ENCODE data around the gene PLAAT3. TPM values are rescaled to one million over a fixed set of nuclear protein-coding genes. Genes with fewer than 3 reads are reported as not detected.

PLAAT3 gene
- total RNA-seq, result 6.7 and 11.9 TPM in 2 replicates

GRCh38 chr11:63614136-63614671, at the start of gene PLAAT3:
Gene PLAAT3 (minus strand): TSS chr11:63614433. CDS start chr11:63614014, 419 bp downstream.

GRCh38 chr11:63563201-63564055, 50.8 kb downstream of the PLAAT3 start, which contains the start of gene PLAAT2:
Gene PLAAT2 (minus strand): TSS chr11:63563379. CDS start chr11:63563324, 55 bp downstream.

DNA sequence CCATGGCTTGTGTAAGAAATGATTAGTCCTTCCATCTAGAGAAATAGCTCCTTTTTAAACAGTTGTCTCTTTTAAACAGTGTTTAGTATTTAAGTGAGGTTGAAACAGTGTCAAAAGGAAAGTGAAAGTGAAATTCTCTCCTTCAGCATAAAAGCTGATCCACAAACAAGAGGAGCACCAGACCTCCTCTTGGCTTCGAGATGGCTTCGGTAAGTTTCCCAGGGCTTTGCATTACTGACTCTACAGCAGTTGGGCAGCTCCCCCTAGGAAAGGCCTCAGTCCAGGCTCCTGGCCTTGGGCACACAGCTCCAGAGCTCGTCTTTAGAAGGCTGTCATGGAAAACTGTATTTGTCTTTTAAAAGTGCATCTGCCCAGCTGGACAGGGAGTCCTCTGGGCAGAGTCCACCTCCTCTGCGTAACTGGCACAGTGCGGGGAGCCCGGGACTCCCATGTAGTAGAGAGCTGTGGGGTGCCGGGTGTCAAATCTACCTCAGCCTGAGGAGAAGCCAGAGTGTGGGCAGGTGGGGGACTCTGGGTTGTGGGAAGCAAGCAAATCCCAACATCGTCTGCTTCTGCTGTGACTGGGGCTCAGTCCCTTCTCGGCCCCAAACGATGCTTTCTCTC, 77.5 kb downstream of the PLAAT3 start, which contains the start of gene PLAAT4:
Gene PLAAT4 (plus strand): TSS at position 140 of the 624 bp plus-strand sequence. CDS start 61 bp downstream, at position 201.

Other genes starting within 250 kb of the PLAAT3 start
- not detected in 2 replicates for gene SLC22A9, start 244.6 kb downstream of the PLAAT3 start, total RNA-seq
- not detected in 2 replicates for gene PLAAT5, start 123.3 kb downstream of the PLAAT3 start, total RNA-seq
- gene LGALS12, start 108.3 kb downstream of the PLAAT3 start, total RNA-seq, result not detected in 2 replicates
- 1.3 and 2.7 TPM in 2 replicates for gene PLAAT4, start 77.6 kb downstream of the PLAAT3 start, total RNA-seq
- not detected in 2 replicates for gene PLAAT2, start 51.1 kb downstream of the PLAAT3 start, total RNA-seq
- gene ATL3, start 56.9 kb upstream of the PLAAT3 start, total RNA-seq, result 92.6 and 99.6 TPM in 2 replicates
- gene RTN3, start 67.1 kb upstream of the PLAAT3 start, total RNA-seq, result 55.5 and 89.0 TPM in 2 replicates
- 8.9 and 18.8 TPM in 2 replicates for gene ZFTA, start 154.3 kb upstream of the PLAAT3 start, total RNA-seq
- 14.0 and 23.2 TPM in 2 replicates for gene SPINDOC, start 199.0 kb upstream of the PLAAT3 start, total RNA-seq
- 7.7 and 12.6 TPM in 2 replicates for gene MARK2, start 224.7 kb upstream of the PLAAT3 start, total RNA-seq

Data from smooth muscle cell of the umbilical artery (primary cell).